HG02870 (cell line): ENCODE results near the gene NWD2.
"Not testable (repeated sequence)": the region's sequence is repeated elsewhere in the genome, so short reads cannot be mapped to it uniquely, and the experiment has no call there.

ENCODE experiments used
- ATAC-seq: cut with Tn5 transposase; IDR thresholded peaks from one replicate; pipeline ENCODE4 v1.9.1; 2021; ENCODE audit warnings: mild to moderate bottlenecking, moderate library complexity; ENCODE audit not compliant: unreplicated experiment

The NWD2 gene

GRCh38 chr4:37244583-37245390, at the start of gene NWD2:
TSS of gene NWD2 (plus strand) at chr4:37244743. CDS start at chr4:37245068, 325 bp downstream.
- no peak for ATAC-seq

GRCh38 chr4:37197899-37198298, 46.6 kb upstream of the NWD2 start:
- ATAC-seq = no peak

- ATAC-seq = not testable (repeated sequence)
These were observed 39.8 kb upstream of the NWD2 start for GRCh38 chr4:37204740-37205139.

- no peak for ATAC-seq
These were observed 28.3 kb upstream of the NWD2 start for GRCh38 chr4:37216209-37216608.

GRCh38 chr4:37219242-37219641, 25.3 kb upstream of the NWD2 start:
- ATAC-seq = no peak

- no peak for ATAC-seq
These were observed 24.6 kb upstream of the NWD2 start for GRCh38 chr4:37219990-37220389.

GRCh38 chr4:37220685-37221084, 23.9 kb upstream of the NWD2 start:
- no peak for ATAC-seq

GRCh38 chr4:37223732-37224131, 20.8 kb upstream of the NWD2 start:
- no peak for ATAC-seq

- no peak for ATAC-seq
These were observed 19.7 kb upstream of the NWD2 start for GRCh38 chr4:37224854-37225253.

- ATAC-seq = no peak
These were observed 18.8 kb upstream of the NWD2 start for GRCh38 chr4:37225778-37226177.

- ATAC-seq = no peak
These were observed 12.2 kb upstream of the NWD2 start for GRCh38 chr4:37232315-37232714.

- peak; percentile 61 for ATAC-seq
These were observed 8.4 kb upstream of the NWD2 start for GRCh38 chr4:37236165-37236564.

GRCh38 chr4:37241647-37242046, 2.9 kb upstream of the NWD2 start:
- peak; percentile 82 for ATAC-seq

- no peak for ATAC-seq
These were observed 1.5 kb upstream of the NWD2 start for GRCh38 chr4:37243051-37243450.

GRCh38 chr4:37243722-37244582, 591 bp upstream of the NWD2 start:
- ATAC-seq = no peak

GRCh38 chr4:37245391-37245954, 930 bp downstream of the NWD2 start:
- ATAC-seq = no peak

GRCh38 chr4:37246891-37247290, 2.3 kb downstream of the NWD2 start:
- ATAC-seq = no peak

GRCh38 chr4:37258221-37258620, 13.7 kb downstream of the NWD2 start:
- no peak for ATAC-seq

- ATAC-seq = no peak
These were observed 23.8 kb downstream of the NWD2 start for GRCh38 chr4:37268319-37268718.

- no peak for ATAC-seq
These were observed 34.6 kb downstream of the NWD2 start for GRCh38 chr4:37279121-37279520.

- no peak for ATAC-seq
These were observed 35.5 kb downstream of the NWD2 start for GRCh38 chr4:37279894-37280592.
